Mucosa of stomach (tissue), 1 donor: ENCODE measurements around the gene USP3.

Experiments used
- H3K27me3 ChIP-seq: one replicate; pipeline ENCODE4 v1.7.0; 2013; ENCODE audit warnings: mild to moderate bottlenecking, low read length; ENCODE audit not compliant: control insufficient read depth, insufficient read depth
- H3K36me3 ChIP-seq: one replicate; pipeline ENCODE4 v1.7.0; 2013; ENCODE audit warnings: low read length; ENCODE audit not compliant: control insufficient read depth, insufficient read depth
- H3K4me1 ChIP-seq: one replicate; pipeline ENCODE4 v1.7.0; 2013; ENCODE audit warnings: mild to moderate bottlenecking, low read length; ENCODE audit not compliant: control insufficient read depth, insufficient read depth
- H3K4me3 ChIP-seq: one replicate; pipeline ENCODE4 v1.7.0; 2013; ENCODE audit warnings: low read length
- H3K9ac ChIP-seq: one replicate; pipeline ENCODE4 v1.7.0; 2013; ENCODE audit warnings: mild to moderate bottlenecking, low read length, moderate library complexity
- H3K9me3 ChIP-seq: one replicate; pipeline ENCODE4 v1.7.0; 2013; ENCODE audit warnings: mild to moderate bottlenecking, low read length, moderate library complexity; ENCODE audit not compliant: control insufficient read depth
- donor health status: Pancreatic carcinoma.

Gene USP3

GRCh38 chr15:63623232-63623969 lies 119.0 kb downstream of the USP3 start:
- Histone ChIP-seq H3K36me3 (peaks cover 11% of the 10 kb centered on the region), H3K4me3 (no peak overlapping the region), H3K27me3 (no peaks in the 10 kb centered on the region), H3K9me3 (no peaks in the 10 kb centered on the region), H3K9ac (no peak overlapping the region), H3K4me1 (no peaks in the 10 kb centered on the region)

GRCh38 chr15:63626955-63627354 lies 122.6 kb downstream of the USP3 start:
- no peak overlapping the region for H3K9ac ChIP-seq
- no peaks in the 10 kb centered on the region for H3K4me1 ChIP-seq
- H3K36me3 ChIP-seq = peaks cover 11% of the 10 kb centered on the region
- no peak overlapping the region for H3K4me3 ChIP-seq
- no peaks in the 10 kb centered on the region for H3K27me3 ChIP-seq
- H3K9me3 ChIP-seq = no peaks in the 10 kb centered on the region

- Histone ChIP-seq H3K4me3 (no peak overlapping the region), H3K4me1 (no peaks in the 10 kb centered on the region), H3K9ac (no peak overlapping the region), H3K9me3 (no peaks in the 10 kb centered on the region), H3K27me3 (no peaks in the 10 kb centered on the region), H3K36me3 (peaks cover 7% of the 10 kb centered on the region)
These were observed 123.9 kb downstream of the USP3 start for GRCh38 chr15:63628123-63628822.

GRCh38 chr15:63630036-63630751 lies 125.8 kb downstream of the USP3 start:
- H3K9me3 ChIP-seq = no peaks in the 10 kb centered on the region
- no peaks in the 10 kb centered on the region for H3K27me3 ChIP-seq
- H3K4me3 ChIP-seq = no peak overlapping the region
- peaks cover 7% of the 10 kb centered on the region for H3K36me3 ChIP-seq
- H3K9ac ChIP-seq = no peak overlapping the region
- no peaks in the 10 kb centered on the region for H3K4me1 ChIP-seq

- no peaks in the 10 kb centered on the region for H3K36me3 ChIP-seq
- no peak overlapping the region for H3K9ac ChIP-seq
- H3K4me3 ChIP-seq = no peak overlapping the region
- no peaks in the 10 kb centered on the region for H3K9me3 ChIP-seq
- no peaks in the 10 kb centered on the region for H3K27me3 ChIP-seq
- no peaks in the 10 kb centered on the region for H3K4me1 ChIP-seq
These were observed 128.9 kb downstream of the USP3 start for GRCh38 chr15:63633312-63633711.

- H3K36me3 ChIP-seq = no peaks in the 10 kb centered on the region
- no peak overlapping the region for H3K9ac ChIP-seq
- no peaks in the 10 kb centered on the region for H3K27me3 ChIP-seq
- no peak overlapping the region for H3K4me3 ChIP-seq
- no peaks in the 10 kb centered on the region for H3K4me1 ChIP-seq
- no peaks in the 10 kb centered on the region for H3K9me3 ChIP-seq
These were observed 129.8 kb downstream of the USP3 start for GRCh38 chr15:63634154-63634553.

- H3K9me3 ChIP-seq = no peaks in the 10 kb centered on the region
- H3K27me3 ChIP-seq = no peaks in the 10 kb centered on the region
- H3K9ac ChIP-seq = no peak overlapping the region
- H3K4me1 ChIP-seq = no peaks in the 10 kb centered on the region
- H3K36me3 ChIP-seq = peaks cover 5% of the 10 kb centered on the region
- H3K4me3 ChIP-seq = no peak overlapping the region
These were observed 132.2 kb downstream of the USP3 start for GRCh38 chr15:63636518-63637061.

GRCh38 chr15:63638839-63639238 lies 134.4 kb downstream of the USP3 start:
- Histone ChIP-seq H3K4me3 (no peak overlapping the region), H3K4me1 (no peaks in the 10 kb centered on the region), H3K9me3 (no peaks in the 10 kb centered on the region), H3K9ac (no peak overlapping the region), H3K27me3 (no peaks in the 10 kb centered on the region), H3K36me3 (peaks cover 5% of the 10 kb centered on the region)

- Histone ChIP-seq H3K9ac (no peak overlapping the region), H3K4me1 (no peaks in the 10 kb centered on the region), H3K27me3 (no peaks in the 10 kb centered on the region), H3K4me3 (no peak overlapping the region), H3K9me3 (no peaks in the 10 kb centered on the region), H3K36me3 (peaks cover 7% of the 10 kb centered on the region)
These were observed 135.8 kb downstream of the USP3 start for GRCh38 chr15:63640146-63640545.
